8988T (cell line): ENCODE results near the gene SARM1.

ENCODE experiments used
- DNase-seq: peaks from one replicate; pipeline ENCODE4 v3.0.0; 2011

SARM1 gene

GRCh38 chr17:28369684-28370034 lies 1.8 kb upstream of the SARM1 start:
- no peak for DNase-seq

DNA sequence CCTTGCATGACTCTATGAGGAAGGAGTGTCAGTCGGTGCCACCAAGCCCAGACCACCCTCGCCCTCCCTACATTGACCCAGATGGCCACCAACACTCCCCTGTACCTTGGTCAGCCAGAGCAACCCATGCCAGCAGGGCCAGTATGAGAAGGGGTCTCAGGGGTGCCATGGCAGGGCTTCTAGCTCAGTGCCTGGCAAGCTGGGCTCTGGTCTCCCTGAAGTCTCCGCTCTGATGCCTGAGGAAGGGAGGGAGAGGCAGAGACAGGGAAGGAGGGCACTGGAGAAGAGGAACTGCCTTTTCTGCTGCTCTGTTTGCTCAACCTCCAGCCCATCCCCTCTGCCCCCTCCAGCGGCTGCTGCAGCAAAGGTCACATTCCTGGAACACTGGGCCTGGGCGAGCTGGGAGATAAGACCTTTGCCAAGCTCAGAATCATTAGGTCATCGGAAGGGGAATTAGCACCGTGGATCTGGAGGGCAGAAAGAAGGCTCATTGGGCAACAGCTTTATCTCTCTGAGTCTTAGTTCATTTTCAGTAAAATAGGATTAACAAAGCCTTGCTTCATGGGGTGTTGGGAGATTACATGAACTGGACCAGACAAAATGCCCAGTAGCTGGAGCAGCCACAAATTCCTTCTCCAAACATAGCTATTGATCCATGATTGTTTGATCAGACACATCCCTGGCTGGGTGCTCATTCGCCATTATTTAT lies 1.3 kb upstream of the SARM1 start, which contains the start of gene VTN:
Gene VTN, minus strand, starts transcription at position 273 of the 709 bp plus-strand sequence. Its CDS starts 104 bp downstream, at position 169.
- no peak for DNase-seq

GRCh38 chr17:28370744-28371103 lies 770 bp upstream of the SARM1 start:
- no peak for DNase-seq

DNA sequence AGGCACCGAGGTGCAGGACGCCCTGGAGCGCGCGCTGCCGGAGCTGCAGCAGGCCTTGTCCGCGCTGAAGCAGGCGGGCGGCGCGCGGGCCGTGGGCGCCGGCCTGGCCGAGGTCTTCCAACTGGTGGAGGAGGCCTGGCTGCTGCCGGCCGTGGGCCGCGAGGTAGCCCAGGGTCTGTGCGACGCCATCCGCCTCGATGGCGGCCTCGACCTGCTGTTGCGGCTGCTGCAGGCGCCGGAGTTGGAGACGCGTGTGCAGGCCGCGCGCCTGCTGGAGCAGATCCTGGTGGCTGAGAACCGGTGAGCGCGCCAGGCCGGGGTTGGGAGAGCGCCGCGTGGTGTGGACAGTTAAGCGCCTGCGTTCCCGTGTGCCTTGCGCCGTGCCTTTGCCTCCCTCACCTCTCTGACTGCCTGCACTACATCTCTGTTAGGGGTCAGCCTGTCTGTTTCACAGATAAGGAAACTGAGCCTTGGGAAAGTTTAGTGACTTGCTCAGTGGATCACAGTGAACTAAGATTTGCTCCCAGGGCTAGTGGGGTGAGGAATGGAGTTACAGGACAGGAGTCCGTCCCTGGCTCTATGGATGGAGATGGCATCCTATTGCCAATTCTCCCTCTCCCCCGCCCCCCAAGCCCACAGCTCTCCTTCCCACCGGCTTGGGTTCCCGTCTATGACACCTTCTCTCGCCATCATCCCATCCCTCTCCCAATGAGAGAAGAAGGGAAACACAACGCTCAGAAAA lies 880 bp downstream of the SARM1 start:
- no peak for DNase-seq

DNA sequence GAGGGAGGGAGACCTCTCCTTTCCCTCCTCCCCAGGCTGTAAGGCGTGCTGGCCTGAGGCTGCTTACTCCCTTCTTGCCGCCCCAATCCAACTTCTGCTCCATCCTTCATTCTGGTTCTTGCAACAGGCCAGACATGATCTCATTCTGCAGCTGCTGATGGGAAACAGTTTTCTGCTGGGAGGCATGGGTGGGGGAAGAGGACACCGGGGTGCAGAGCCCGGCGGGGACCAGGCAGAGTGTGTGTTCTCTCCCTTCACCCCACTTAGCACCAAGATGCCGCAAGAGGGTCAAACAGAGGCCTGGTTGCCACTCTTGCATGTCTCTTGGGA lies 1.4 kb downstream of the SARM1 start:
- no peak for DNase-seq

DNA sequence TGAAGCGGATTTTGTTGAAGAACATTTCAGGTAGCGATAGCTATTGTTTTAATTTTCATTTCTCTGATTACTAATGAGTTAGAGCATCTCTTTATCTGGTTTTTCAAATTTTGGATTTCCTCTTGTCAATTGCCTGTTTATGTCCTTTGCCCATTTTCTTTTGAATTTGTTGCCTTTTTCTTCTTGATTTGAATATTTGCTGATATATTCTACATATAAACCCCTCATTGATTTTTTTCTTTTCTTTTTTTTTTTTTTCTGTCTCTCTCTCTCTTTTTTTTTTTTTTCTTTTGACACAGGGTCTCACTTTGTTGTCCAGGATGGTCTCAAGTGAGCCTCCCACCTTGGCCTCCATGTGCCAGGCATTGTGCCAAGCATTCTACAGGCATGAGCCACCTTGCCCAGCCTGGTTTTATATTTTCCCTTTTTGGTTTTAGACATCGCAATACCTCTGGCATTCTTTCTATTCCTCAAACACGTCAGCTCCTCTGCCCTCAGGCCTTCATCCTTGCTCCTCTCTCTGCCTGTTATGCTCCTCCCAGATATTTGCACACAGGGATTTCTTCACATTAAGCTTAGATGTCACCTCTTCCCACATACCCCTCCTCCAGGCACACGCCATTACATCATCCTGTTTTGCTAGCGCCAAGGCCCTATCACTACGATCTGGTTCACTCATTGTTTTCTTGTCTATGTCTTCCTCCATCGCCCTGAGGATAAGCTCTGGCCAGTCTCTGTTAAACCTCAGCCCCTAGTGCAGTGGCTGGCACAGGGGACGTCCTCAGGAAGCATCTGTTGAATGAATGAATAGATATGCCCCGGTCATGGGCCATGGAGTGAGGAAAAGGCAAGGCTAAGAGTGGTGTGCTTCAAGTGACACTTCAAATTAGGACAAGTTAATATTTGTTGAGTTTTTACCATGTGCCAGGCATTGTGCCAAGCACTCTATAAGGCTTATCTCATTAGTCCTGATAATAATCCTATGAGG lies 8.6 kb downstream of the SARM1 start:
- no peak for DNase-seq

DNA sequence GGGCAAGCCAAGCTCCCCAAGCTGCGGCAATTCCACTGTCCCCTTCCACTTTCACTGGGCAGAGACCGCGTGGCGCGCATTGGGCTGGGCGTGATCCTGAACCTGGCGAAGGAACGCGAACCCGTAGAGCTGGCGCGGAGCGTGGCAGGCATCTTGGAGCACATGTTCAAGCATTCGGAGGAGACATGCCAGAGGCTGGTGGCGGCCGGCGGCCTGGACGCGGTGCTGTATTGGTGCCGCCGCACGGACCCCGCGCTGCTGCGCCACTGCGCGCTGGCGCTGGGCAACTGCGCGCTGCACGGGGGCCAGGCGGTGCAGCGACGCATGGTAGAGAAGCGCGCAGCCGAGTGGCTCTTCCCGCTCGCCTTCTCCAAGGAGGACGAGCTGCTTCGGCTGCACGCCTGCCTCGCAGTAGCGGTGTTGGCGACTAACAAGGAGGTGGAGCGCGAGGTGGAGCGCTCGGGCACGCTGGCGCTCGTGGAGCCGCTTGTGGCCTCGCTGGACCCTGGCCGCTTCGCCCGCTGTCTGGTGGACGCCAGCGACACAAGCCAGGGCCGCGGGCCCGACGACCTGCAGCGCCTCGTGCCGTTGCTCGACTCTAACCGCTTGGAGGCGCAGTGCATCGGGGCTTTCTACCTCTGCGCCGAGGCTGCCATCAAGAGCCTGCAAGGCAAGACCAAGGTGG lies 9.8 kb downstream of the SARM1 start:
- no peak for DNase-seq

DNA sequence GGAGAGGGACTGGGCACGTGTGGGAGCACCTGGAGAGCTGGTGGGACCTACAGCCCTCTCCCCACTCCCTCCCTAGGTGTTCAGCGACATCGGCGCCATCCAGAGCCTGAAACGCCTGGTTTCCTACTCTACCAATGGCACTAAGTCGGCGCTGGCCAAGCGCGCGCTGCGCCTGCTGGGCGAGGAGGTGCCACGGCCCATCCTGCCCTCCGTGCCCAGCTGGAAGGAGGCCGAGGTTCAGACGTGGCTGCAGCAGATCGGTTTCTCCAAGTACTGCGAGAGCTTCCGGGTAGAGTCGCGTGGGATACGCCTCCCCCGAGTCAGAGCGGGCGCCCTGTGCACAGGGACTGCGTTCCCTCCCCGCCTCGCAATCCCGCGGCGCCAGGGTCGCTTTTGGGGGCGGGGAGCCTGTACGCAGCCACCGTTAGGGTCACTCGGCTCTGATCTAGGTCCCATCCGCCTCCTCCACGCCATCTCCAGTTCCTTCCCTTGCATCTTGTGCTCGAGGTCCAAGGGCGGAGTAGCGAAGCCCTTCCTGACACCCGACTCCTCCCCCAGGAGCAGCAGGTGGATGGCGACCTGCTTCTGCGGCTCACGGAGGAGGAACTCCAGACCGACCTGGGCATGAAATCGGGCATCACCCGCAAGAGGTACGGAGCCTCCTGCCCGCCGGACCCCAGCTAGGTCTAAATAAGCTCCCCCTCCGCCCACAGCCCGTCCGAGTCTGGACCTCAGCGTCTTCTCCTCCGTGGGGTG lies 13.0 kb downstream of the SARM1 start:
- no peak for DNase-seq

- no peak for DNase-seq
Measured at GRCh38 chr17:28385037-28385400, 13.5 kb downstream of the SARM1 start.

- no peak for DNase-seq
Measured at GRCh38 chr17:28385406-28385805, 13.9 kb downstream of the SARM1 start.

DNA sequence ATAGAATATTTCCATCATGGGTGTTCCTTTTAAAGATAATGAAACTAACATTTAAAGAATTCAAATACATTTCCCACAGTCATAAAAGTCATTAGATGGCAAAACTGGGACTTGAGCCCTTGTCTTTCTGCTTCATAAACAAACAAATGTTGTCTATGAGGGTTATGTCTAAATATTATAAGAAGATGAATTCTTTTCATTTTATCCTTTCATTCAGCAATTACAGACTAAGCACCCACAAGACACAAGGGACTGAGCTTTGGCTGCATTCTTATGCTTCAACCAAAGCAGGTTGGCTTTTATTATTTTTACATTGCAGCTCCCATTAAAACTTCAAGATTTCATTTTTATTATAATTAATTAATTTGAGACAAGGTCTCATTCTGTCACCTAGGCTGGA lies 14.9 kb downstream of the SARM1 start:
- DNase-seq: no peak

DNA sequence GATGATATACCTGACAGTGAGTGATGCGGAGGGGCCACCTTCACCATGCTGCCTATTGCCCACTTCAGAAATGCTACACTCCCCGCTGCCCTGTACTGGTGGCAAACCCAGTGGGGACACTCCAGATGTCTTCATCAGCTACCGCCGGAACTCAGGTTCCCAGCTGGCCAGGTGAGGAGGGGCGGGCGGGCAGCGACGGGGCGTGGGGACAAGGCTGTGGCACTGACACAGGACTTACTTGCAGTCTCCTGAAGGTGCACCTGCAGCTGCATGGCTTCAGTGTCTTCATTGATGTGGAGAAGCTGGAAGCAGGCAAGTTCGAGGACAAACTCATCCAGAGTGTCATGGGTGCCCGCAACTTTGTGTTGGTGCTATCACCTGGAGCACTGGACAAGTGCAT lies 16.6 kb downstream of the SARM1 start:
- DNase-seq: no peak

DNA sequence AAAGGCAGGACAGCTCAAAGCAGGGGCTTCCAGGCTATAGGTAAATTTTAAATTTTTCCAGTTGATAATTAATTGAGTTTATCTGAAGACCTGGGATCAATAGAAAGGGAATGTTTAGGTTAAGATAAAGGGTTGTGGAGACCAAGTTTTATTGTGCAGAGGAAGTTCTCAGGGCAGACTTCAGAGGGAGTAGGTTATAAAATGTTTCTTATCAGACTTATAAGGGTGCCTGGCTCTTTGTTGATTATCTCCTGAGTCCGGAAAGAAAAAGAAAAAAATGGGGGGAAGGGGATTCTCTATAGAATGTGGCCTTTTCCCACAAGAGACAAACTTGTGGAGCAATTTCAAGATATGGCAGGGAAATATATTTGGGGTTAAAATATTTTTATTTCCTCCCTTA lies 18.6 kb downstream of the SARM1 start:
- no peak for DNase-seq

GRCh38 chr17:28390563-28390962 lies 19.1 kb downstream of the SARM1 start:
- no peak for DNase-seq

DNA sequence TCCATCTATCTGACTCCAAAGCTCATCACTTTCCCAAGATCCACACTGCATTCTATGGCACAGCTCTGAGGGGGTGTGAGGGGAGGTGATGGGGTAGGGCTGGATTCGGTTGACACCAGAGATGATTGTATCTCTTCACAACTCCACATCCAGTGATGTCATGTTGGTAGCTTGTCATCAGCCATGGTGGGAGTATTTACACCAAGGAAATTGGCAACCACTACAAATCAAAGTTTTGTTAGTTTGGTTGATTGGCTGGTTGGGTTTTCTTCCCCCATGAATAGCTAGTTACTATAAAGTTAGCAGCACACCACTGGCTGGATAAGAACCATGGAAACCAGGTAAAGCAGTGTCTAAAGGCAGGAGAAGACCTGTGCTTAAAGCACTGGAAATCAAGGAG lies 19.5 kb downstream of the SARM1 start:
- no peak for DNase-seq

GRCh38 chr17:28391401-28391800 lies 19.9 kb downstream of the SARM1 start:
- DNase-seq: no peak

DNA sequence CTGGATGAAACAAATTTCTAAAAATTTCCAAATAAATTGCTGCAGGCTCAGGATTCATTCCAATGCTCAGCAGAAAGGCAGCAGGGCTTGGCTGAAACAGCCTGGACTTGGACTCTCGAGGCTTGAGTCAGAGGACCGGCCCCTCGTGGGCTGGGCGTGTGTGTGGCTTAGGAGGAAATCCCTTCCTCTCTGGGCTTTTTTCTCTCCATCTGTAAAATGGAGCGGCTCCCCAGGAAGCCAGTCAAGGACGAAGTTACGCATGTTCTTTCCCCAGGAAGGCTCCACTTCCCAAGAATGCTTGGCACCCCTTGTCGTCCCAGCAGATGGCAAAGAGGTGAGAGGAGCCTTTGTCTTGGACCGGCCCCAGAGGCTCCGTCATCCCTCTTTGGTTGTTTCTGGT lies 21.0 kb downstream of the SARM1 start:
- DNase-seq: no peak

- no peak for DNase-seq
Measured at GRCh38 chr17:28394337-28395116, 23.0 kb downstream of the SARM1 start.

GRCh38 chr17:28395426-28395825 lies 23.9 kb downstream of the SARM1 start:
- no peak for DNase-seq

DNA sequence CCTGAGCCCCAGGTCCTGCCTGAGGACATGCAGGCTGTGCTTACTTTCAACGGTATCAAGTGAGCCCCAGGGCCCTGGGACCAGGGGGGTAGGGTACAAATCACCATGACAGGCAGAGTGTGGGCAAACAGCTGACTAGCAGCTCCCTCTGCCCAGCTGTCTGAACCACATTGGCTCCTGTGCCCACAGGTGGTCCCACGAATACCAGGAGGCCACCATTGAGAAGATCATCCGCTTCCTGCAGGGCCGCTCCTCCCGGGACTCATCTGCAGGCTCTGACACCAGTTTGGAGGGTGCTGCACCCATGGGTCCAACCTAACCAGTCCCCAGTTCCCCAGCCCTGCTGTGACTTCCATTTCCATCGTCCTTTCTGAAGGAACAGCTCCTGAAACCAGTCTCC lies 24.5 kb downstream of the SARM1 start:
- DNase-seq: no peak

- no peak for DNase-seq
Measured at GRCh38 chr17:28396635-28397239, 25.2 kb downstream of the SARM1 start.
